Measurements from ENCODE around the gene FAM156B. TPM values are rescaled to one million over a fixed set of nuclear protein-coding genes. Genes with fewer than 3 reads are reported as not detected.
"Not testable (repeated sequence)": the region's sequence is repeated elsewhere in the genome, so short reads cannot be mapped to it uniquely, and the experiment has no call there.

Gene FAM156B
- total and polyA plus RNA-seq, 2 of the 8 experiments (the other 6 are each of a cell fraction or from before 2014, with no cell fraction given), result 9.1 to 36.2 TPM

GRCh38 chrX:52935470-52935784 is 38.3 kb downstream of the FAM156B start:
- H2BK12ac ChIP-seq (ENCODE audit: low read depth, low read length); DNase-seq (ENCODE audit: low read depth in 1 of 2, low spot score in 2 of 2); H3K79me1 ChIP-seq (ENCODE audit: low read depth, low read length); H2BK15ac ChIP-seq (ENCODE audit: low read length); H3K27me3 ChIP-seq (replicated peaks in 1 of 4; ENCODE audit: control insufficient read depth in 3 of 4, extremely low read depth in 1 of 4, insufficient read depth in 3 of 4, low read length in 3 of 4); POLR2A ChIA-PET (ENCODE audit: partially characterized antibody); H3K36me3 ChIP-seq (ENCODE audit: control insufficient read depth in 2 of 4, insufficient read depth in 4 of 4, low read length in 3 of 4); H2AFZ ChIP-seq (ENCODE audit: low read length); H2BK120ac ChIP-seq (replicated peaks; ENCODE audit: low read depth, low read length); H3K4me1 ChIP-seq (replicated peaks in 1 of 4; ENCODE audit: control insufficient read depth in 3 of 4, insufficient read depth in 4 of 4, low read length in 3 of 4); H2BK20ac ChIP-seq (ENCODE audit: low read length); H4K20me1 ChIP-seq (replicated peaks in 1 of 2; ENCODE audit: control insufficient read depth in 1 of 2, insufficient read depth in 2 of 2, low read length in 2 of 2); H4K91ac ChIP-seq (replicated peaks; ENCODE audit: insufficient read length, low read length); H3K23me2 ChIP-seq (ENCODE audit: low read depth, low read length); H3K14ac ChIP-seq (ENCODE audit: insufficient read length); H3K23ac ChIP-seq (ENCODE audit: insufficient read length); H3K4ac ChIP-seq (replicated peaks; ENCODE audit: insufficient read length, low read depth, low read length); H2AK5ac ChIP-seq (ENCODE audit: low read depth, low read length); H3K79me2 ChIP-seq (ENCODE audit: control insufficient read depth in 1 of 2, insufficient read depth in 2 of 2, low read length in 2 of 2); H3K9me3 ChIP-seq (ENCODE audit: insufficient read depth in 2 of 2, low read depth in 1 of 2, low read length in 1 of 2); H3K56ac ChIP-seq (replicated peaks; ENCODE audit: insufficient read length, low read depth, low read length); FAIRE-seq: not testable (repeated sequence)
- WGBS, 2 experiments (ENCODE audit: extremely low coverage in 1 of 2, insufficient coverage in 1 of 2, insufficient read length in 1 of 2, insufficient replicate concordance in 2 of 2, low coverage in 1 of 2, low lambda C conversion rate in 2 of 2, missing lambda C conversion rate in 1 of 2), result 9% methylated on average over 5 of the region's 10 CpGs; no CpG with 5 or more reads in 1 of the 2 experiments
- Histone ChIP-seq H4K8ac (ENCODE audit: extremely low read depth, insufficient read depth, low read length) (peak overlapping the region; percentile 87; the same call in 1 of the 2 replicates), H3K4me3 (ENCODE audit: extremely low read depth in 1 of 4, insufficient read depth in 2 of 4, low read depth in 3 of 4, low read length in 4 of 4) (peak overlapping the region; percentile 49 to 84 (median 81)), H4K5ac (ENCODE audit: insufficient read length, low read depth, low read length) (peak overlapping the region; percentile 44), H3K9ac (replicated peaks in 1 of 4; ENCODE audit: extremely low read depth in 1 of 4, low read depth in 3 of 4, low read length in 3 of 4) (peak overlapping the region in 3 of 4 experiments; percentile 81 to 91 (median 84); a peak in 6 of 7 replicates), H3K18ac (ENCODE audit: extremely low read depth, low read length) (peak overlapping the region; percentile 87), H3K27ac (ENCODE audit: low read depth, low read length) (peak overlapping the region; percentile 99), H3K4me2 (ENCODE audit: insufficient read depth in 1 of 2, low read depth in 2 of 2, low read length in 2 of 2) (peak overlapping the region; percentile 80 to 87), H2BK5ac (ENCODE audit: low read depth, low read length) (peak overlapping the region; percentile 75)
- CTCF ChIA-PET (ENCODE audit: partially characterized antibody), result interaction anchor here (1.0 to 1.4 kb wide), 2 partner anchors 12 to 61 kb away, joined by 4 read pairs; no protein-coding TSS in a partner anchor

GRCh38 chrX:52940704-52941103 is 43.6 kb downstream of the FAM156B start:
- H3K23me2 ChIP-seq (ENCODE audit: low read depth, low read length); H3K79me1 ChIP-seq (ENCODE audit: low read depth, low read length); H2BK15ac ChIP-seq (ENCODE audit: low read length); H2BK12ac ChIP-seq (ENCODE audit: low read depth, low read length); H4K20me1 ChIP-seq (replicated peaks in 1 of 2; ENCODE audit: control insufficient read depth in 1 of 2, insufficient read depth in 2 of 2, low read length in 2 of 2); H3K27ac ChIP-seq (ENCODE audit: low read depth, low read length); H3K79me2 ChIP-seq (ENCODE audit: control insufficient read depth in 1 of 2, insufficient read depth in 2 of 2, low read length in 2 of 2); H3K27me3 ChIP-seq (replicated peaks in 1 of 4; ENCODE audit: control insufficient read depth in 3 of 4, extremely low read depth in 1 of 4, insufficient read depth in 3 of 4, low read length in 3 of 4); H2BK5ac ChIP-seq (ENCODE audit: low read depth, low read length); H3K56ac ChIP-seq (replicated peaks; ENCODE audit: insufficient read length, low read depth, low read length); POLR2A ChIA-PET (ENCODE audit: partially characterized antibody); H3K14ac ChIP-seq (ENCODE audit: insufficient read length); H4K91ac ChIP-seq (replicated peaks; ENCODE audit: insufficient read length, low read length); H3K4ac ChIP-seq (replicated peaks; ENCODE audit: insufficient read length, low read depth, low read length); FAIRE-seq; H3K23ac ChIP-seq (ENCODE audit: insufficient read length); H3K4me2 ChIP-seq (ENCODE audit: insufficient read depth in 1 of 2, low read depth in 2 of 2, low read length in 2 of 2); H3K9ac ChIP-seq (replicated peaks in 1 of 4; ENCODE audit: extremely low read depth in 1 of 4, low read depth in 3 of 4, low read length in 3 of 4); H3K4me1 ChIP-seq (replicated peaks in 1 of 4; ENCODE audit: control insufficient read depth in 3 of 4, insufficient read depth in 4 of 4, low read length in 3 of 4); H2AFZ ChIP-seq (ENCODE audit: low read length); H2BK120ac ChIP-seq (replicated peaks; ENCODE audit: low read depth, low read length); H3K4me3 ChIP-seq (ENCODE audit: extremely low read depth in 1 of 4, insufficient read depth in 2 of 4, low read depth in 3 of 4, low read length in 4 of 4); H2BK20ac ChIP-seq (ENCODE audit: low read length); H3K18ac ChIP-seq (ENCODE audit: extremely low read depth, low read length); H2AK5ac ChIP-seq (ENCODE audit: low read depth, low read length); H4K5ac ChIP-seq (ENCODE audit: insufficient read length, low read depth, low read length); H3K36me3 ChIP-seq (ENCODE audit: control insufficient read depth in 2 of 4, insufficient read depth in 4 of 4, low read length in 3 of 4); H3K9me3 ChIP-seq (ENCODE audit: insufficient read depth in 2 of 2, low read depth in 1 of 2, low read length in 1 of 2); CTCF ChIA-PET (ENCODE audit: partially characterized antibody); DNase-seq (ENCODE audit: low read depth in 1 of 2, low spot score in 2 of 2); H4K8ac ChIP-seq (ENCODE audit: extremely low read depth, insufficient read depth, low read length): not testable (repeated sequence)
- WGBS, 2 experiments (ENCODE audit: extremely low coverage in 1 of 2, insufficient coverage in 1 of 2, insufficient read length in 1 of 2, insufficient replicate concordance in 2 of 2, low coverage in 1 of 2, low lambda C conversion rate in 2 of 2, missing lambda C conversion rate in 1 of 2), result no CpG with 5 or more reads among the region's 4 CpGs

Measured in H1 (cell line).